ENCODE data around the gene ARMH4. TPM values are rescaled to one million over a fixed set of nuclear protein-coding genes. Genes with fewer than 3 reads are reported as not detected.
A peak's percentile ranks its signal among the peaks of the same experiment; 100 is the strongest.

Gene ARMH4
- total RNA-seq, 2 donors from 2014 or later = 1.0 TPM; not detected in 1

DNA sequence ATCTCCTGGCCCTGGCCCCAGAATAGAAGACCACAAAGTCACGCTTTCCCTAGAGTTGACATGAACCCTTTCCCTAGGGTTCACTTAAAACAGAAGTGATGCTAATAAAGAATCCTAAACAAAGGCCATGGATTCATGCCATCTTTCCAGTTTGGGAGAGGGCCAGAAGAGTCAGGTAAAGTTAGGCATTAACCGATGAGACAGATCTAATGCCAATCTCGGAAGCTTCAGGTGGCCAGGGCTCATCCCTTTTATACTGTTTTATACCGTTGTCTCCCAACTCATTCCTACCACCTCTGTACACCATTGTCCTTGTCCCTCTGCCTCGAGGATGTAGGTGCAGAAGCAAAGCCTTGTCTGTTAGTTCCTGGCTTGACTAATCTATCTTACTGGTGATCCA lies 25.1 kb upstream of the ARMH4 start:
- WGBS, 2 donors = 42 to 55% methylated on average over 5 of the region's 5 CpGs
- TF ChIP-seq, protein P1, sequence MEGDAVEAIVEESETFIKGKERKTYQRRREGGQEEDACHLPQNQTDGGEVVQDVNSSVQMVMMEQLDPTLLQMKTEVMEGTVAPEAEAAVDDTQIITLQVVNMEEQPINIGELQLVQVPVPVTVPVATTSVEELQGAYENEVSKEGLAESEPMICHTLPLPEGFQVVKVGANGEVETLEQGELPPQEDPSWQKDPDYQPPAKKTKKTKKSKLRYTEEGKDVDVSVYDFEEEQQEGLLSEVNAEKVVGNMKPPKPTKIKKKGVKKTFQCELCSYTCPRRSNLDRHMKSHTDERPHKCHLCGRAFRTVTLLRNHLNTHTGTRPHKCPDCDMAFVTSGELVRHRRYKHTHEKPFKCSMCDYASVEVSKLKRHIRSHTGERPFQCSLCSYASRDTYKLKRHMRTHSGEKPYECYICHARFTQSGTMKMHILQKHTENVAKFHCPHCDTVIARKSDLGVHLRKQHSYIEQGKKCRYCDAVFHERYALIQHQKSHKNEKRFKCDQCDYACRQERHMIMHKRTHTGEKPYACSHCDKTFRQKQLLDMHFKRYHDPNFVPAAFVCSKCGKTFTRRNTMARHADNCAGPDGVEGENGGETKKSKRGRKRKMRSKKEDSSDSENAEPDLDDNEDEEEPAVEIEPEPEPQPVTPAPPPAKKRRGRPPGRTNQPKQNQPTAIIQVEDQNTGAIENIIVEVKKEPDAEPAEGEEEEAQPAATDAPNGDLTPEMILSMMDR (IDR thresholded peaks at IDR 0.05) = no peak
- intact Hi-C loops (cut with DNase I) = no loop called here
- no peak overlapping the region for H3K27ac ChIP-seq
- H3K36me3 ChIP-seq (replicated peaks in 1 of 2; ENCODE audit: insufficient read depth in 1 of 2, low read depth in 2 of 2) = no peaks in the 10 kb centered on the region
- ATAC-seq (no peak), DNase-seq (no peak)
- no peaks in the 10 kb centered on the region for H3K9me3 ChIP-seq
- H3K4me3 ChIP-seq = no peak overlapping the region
- no peaks in the 10 kb centered on the region for H3K4me1 ChIP-seq
- no peaks in the 10 kb centered on the region for H3K27me3 ChIP-seq

DNA sequence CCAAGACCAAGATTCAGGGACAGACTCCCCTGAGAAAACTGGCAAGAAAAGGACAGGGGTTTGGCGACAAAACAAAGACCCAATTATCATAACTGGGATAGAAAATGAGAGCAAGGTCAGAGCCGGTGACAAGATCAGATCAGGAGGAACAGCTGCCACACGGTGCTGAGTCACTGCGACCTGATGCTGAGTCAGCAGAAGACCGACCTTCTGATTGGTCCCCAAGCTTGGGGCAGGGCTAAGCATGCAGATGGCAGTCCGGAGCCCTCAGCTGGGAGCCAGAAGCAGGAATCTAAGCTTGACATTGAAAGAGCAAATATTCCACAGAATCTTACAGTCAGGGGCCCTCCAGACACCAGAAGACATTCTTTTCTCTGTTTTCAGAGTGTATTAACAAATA lies 19.1 kb upstream of the ARMH4 start:
- no peaks in the 10 kb centered on the region for H3K9me3 ChIP-seq
- WGBS, 2 donors = 4 to 8% methylated on average over 6 of the region's 6 CpGs
- ATAC-seq (peak; percentile 97), DNase-seq (peak; percentile 77 to 87 (median 82))
- intact Hi-C loops (cut with DNase I) = no loop called here
- no peaks in the 10 kb centered on the region for H3K36me3 ChIP-seq (replicated peaks in 1 of 2; ENCODE audit: insufficient read depth in 1 of 2, low read depth in 2 of 2)
- no peak overlapping the region for H3K4me3 ChIP-seq
- peaks cover 6% of the 10 kb centered on the region for H3K4me1 ChIP-seq
- TF ChIP-seq, protein P1 (IDR thresholded peaks at IDR 0.05) = no peak
- TF ChIP-seq POLR2A (IDR thresholded peaks at IDR 0.05) = no peak
- H3K27me3 ChIP-seq = no peaks in the 10 kb centered on the region
- no peak overlapping the region for H3K27ac ChIP-seq

DNA sequence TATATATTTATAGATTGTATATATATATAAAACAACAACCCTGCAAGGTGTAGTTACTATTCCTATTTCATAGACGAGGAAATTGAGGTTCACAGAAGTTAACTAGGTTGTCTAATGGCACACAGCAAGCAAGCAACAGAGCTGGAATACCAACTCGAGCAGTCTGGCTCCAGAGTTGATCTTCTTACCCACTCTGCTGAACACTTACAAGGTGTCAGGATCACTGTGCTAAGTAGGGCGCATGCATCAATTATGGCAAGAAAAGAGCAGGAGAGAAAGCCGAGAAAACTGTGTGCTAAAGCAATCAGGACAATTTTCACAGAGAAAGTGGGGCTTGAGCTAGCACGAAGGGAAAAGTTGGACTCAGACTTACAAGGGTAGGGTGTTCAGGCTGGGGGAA lies 15.9 kb upstream of the ARMH4 start:
- Histone ChIP-seq H3K27me3 (no peaks in the 10 kb centered on the region), H3K4me3 (no peak overlapping the region), H3K9me3 (no peaks in the 10 kb centered on the region), H3K4me1 (peaks cover 6% of the 10 kb centered on the region), H3K27ac (no peak overlapping the region), H3K36me3 (replicated peaks in 1 of 2; ENCODE audit: insufficient read depth in 1 of 2, low read depth in 2 of 2) (no peaks in the 10 kb centered on the region)
- intact Hi-C loops (cut with DNase I) = loop anchor here (10.0 kb wide), 1 partner anchor 63 kb away; no protein-coding TSS in a partner anchor
- DNase-seq (no peak), ATAC-seq (no peak)
- WGBS, 2 donors = 59 to 60% methylated on average over 5 of the region's 5 CpGs
- no peak for TF ChIP-seq POLR2A (IDR thresholded peaks at IDR 0.05)
- TF ChIP-seq, protein P1 (IDR thresholded peaks at IDR 0.05) = no peak

DNA sequence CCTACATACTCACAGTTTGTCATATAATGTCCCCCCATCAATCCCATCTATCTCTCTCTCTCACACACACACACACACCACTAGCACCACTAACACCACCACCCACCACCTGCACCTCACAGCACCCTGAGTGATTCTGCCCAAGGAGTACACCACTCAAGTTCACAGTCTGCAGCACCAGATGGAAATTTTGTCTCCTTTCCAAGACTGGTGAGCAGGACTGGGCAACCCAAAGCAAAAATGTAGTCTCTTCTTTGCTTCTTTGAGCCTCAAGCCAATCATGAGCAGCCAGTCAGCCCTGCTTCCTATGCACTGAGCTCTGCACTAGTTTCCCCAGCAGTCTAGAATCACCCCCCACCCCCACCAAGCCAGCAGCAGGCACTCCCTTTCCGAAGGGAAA lies 15.0 kb upstream of the ARMH4 start:
- ATAC-seq (no peak), DNase-seq (no peak)

More for the DNA sequence above, 15.0 kb upstream of the ARMH4 start:
- WGBS, 2 donors = 20 to 43% methylated on average over 1 of the region's 1 CpG
- no peaks in the 10 kb centered on the region for H3K27me3 ChIP-seq
- no peak overlapping the region for H3K4me3 ChIP-seq
- H3K36me3 ChIP-seq (replicated peaks in 1 of 2; ENCODE audit: insufficient read depth in 1 of 2, low read depth in 2 of 2) = no peaks in the 10 kb centered on the region
- H3K9me3 ChIP-seq = no peaks in the 10 kb centered on the region
- no peak for TF ChIP-seq POLR2A (IDR thresholded peaks at IDR 0.05)
- TF ChIP-seq, protein P1 (IDR thresholded peaks at IDR 0.05) = no peak
- H3K4me1 ChIP-seq = peaks cover 6% of the 10 kb centered on the region
- intact Hi-C loops (cut with DNase I) = loop anchor here (10.0 kb wide), 1 partner anchor 62 kb away; no protein-coding TSS in a partner anchor
- H3K27ac ChIP-seq = no peak overlapping the region
